ENCODE measurements around the gene TOGARAM2.

The TOGARAM2 gene

DNA sequence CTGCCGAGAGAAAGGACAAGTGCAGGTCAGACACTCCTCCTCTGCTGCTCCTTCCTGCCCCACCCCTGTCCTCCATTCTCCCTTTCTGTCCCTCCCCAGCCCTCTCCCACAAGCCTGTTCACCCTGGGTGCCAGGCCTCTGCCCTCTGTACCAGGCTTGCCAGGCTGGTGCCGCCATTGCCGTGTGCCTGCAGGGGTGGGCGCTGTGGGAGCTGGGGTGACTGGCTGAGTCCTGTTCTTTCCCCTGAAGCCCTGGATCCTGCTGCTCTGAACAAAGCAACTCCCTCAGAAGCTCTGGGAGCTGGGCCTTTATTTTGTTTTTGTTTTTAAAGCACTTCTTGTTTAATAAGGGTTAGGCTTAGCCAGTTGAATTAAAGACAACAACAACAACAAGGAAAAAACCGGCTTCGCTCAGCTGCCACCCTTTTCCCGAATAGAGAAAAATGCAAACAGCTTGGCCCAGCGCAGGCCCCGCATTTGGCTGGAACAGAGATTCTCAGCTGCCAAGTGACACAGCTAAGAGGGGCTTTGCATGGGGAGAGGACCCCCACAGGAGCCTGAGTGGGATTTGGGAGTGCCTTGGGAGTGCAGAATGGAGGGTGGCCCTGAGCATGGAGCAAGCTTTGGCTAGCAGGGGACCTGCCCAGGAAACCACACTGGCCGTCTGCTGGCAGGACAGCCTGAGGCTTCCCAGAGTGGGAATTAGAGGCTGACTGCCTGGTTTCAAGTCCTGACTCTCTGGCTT is 84.1 kb downstream of the TOGARAM2 start:
- no peaks in the 10 kb centered on the region for H3K79me2 ChIP-seq
- no peaks in the 10 kb centered on the region for H3K36me3 ChIP-seq (ENCODE audit: control insufficient read depth, insufficient read depth, low read length)
- H3K4me1 ChIP-seq, result no peaks in the 10 kb centered on the region
- H3K9ac ChIP-seq, result no peak overlapping the region
- no peak overlapping the region for H2AFZ ChIP-seq
- H3K9me3 ChIP-seq (ENCODE audit: control insufficient read depth, low read length), result no peaks in the 10 kb centered on the region
- TF ChIP-seq, protein P1, sequence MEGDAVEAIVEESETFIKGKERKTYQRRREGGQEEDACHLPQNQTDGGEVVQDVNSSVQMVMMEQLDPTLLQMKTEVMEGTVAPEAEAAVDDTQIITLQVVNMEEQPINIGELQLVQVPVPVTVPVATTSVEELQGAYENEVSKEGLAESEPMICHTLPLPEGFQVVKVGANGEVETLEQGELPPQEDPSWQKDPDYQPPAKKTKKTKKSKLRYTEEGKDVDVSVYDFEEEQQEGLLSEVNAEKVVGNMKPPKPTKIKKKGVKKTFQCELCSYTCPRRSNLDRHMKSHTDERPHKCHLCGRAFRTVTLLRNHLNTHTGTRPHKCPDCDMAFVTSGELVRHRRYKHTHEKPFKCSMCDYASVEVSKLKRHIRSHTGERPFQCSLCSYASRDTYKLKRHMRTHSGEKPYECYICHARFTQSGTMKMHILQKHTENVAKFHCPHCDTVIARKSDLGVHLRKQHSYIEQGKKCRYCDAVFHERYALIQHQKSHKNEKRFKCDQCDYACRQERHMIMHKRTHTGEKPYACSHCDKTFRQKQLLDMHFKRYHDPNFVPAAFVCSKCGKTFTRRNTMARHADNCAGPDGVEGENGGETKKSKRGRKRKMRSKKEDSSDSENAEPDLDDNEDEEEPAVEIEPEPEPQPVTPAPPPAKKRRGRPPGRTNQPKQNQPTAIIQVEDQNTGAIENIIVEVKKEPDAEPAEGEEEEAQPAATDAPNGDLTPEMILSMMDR (IDR thresholded peaks at IDR 0.05), result no peak
- no peak overlapping the region for H3K4me2 ChIP-seq (ENCODE audit: low read length)
- H3K27ac ChIP-seq, result no peak overlapping the region
- H3K27me3 ChIP-seq (ENCODE audit: control insufficient read depth, insufficient read depth, low read length), result no peaks in the 10 kb centered on the region
- no peak overlapping the region for H3K4me3 ChIP-seq (ENCODE audit: low read depth, low read length)

DNA sequence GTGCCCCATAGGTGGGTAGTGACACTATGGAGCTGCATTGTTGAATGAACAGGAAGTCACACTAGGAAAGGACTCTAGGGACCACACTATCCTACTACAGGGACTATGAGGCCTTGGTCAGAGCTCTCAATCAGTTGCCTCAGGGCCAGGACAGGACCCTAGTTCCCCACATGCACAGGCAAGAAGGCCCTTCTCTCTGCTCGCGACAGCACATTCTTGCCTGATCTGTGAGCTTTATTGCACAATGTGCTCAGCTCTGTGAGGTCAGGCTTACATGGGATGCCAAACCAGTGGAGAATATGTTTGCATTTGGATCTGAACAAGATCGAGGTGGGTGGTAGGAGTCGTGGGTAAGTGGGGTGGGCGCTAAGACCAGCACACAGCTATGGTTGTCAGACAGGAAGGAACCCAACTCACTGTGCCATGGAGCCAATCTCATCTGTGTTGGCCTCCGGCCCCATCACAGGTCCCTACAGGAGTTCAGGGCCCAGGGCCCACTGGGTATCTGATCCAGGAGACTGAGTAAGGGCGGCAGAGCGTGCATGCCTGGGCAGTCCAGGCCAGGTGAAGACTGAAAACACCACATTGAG is 85.3 kb downstream of the TOGARAM2 start:
- H3K27ac ChIP-seq, result no peak overlapping the region
- H3K27me3 ChIP-seq (ENCODE audit: control insufficient read depth, insufficient read depth, low read length), result no peaks in the 10 kb centered on the region
- H3K9ac ChIP-seq, result no peak overlapping the region
- TF ChIP-seq, protein P1 (IDR thresholded peaks at IDR 0.05), result no peak
- no peaks in the 10 kb centered on the region for H3K36me3 ChIP-seq (ENCODE audit: control insufficient read depth, insufficient read depth, low read length)
- no peak overlapping the region for H3K4me2 ChIP-seq (ENCODE audit: low read length)
- H3K9me3 ChIP-seq (ENCODE audit: control insufficient read depth, low read length), result no peaks in the 10 kb centered on the region
- H2AFZ ChIP-seq, result no peak overlapping the region
- no peaks in the 10 kb centered on the region for H3K79me2 ChIP-seq
- H3K4me1 ChIP-seq, result no peaks in the 10 kb centered on the region
- no peak overlapping the region for H3K4me3 ChIP-seq (ENCODE audit: low read depth, low read length)

DNA sequence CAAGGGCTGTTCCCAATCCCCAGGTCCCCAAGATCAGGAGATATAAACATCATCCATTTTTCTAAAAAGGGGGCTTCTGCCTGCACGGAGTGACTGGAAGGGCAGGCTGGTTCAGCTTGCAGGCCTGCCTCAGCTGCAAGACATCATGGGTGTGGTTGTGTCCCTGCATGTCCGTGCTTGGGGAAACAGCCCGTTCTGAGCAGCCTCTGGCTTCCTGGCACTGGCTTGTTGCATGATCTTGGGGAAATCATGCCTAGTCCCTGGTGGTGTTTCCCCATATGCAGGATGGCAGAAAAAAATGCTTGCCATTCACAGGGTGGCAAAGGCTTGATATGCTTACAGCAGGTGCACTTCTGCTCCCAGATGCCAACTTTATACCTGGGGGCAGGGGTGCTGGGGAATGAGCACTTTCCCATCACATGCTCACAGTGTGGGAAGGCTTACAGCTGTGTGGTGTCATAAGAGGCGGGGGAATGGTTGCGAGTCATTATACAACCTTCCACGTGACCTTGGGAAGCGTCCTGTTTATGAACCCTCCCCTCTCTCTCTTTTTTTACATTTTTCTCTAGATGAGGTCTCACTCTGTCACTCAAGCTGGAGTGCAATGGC is 86.0 kb downstream of the TOGARAM2 start:
- no peak overlapping the region for H3K27ac ChIP-seq
- TF ChIP-seq, protein P1 (IDR thresholded peaks at IDR 0.05), result no peak
- H2AFZ ChIP-seq, result no peak overlapping the region
- H3K27me3 ChIP-seq (ENCODE audit: control insufficient read depth, insufficient read depth, low read length), result no peaks in the 10 kb centered on the region
- no peak overlapping the region for H3K9ac ChIP-seq
- no peak overlapping the region for H3K4me3 ChIP-seq (ENCODE audit: low read depth, low read length)
- no peaks in the 10 kb centered on the region for H3K9me3 ChIP-seq (ENCODE audit: control insufficient read depth, low read length)
- no peak overlapping the region for H3K4me2 ChIP-seq (ENCODE audit: low read length)
- H3K4me1 ChIP-seq, result no peaks in the 10 kb centered on the region
- no peaks in the 10 kb centered on the region for H3K79me2 ChIP-seq
- H3K36me3 ChIP-seq (ENCODE audit: control insufficient read depth, insufficient read depth, low read length), result no peaks in the 10 kb centered on the region

DNA sequence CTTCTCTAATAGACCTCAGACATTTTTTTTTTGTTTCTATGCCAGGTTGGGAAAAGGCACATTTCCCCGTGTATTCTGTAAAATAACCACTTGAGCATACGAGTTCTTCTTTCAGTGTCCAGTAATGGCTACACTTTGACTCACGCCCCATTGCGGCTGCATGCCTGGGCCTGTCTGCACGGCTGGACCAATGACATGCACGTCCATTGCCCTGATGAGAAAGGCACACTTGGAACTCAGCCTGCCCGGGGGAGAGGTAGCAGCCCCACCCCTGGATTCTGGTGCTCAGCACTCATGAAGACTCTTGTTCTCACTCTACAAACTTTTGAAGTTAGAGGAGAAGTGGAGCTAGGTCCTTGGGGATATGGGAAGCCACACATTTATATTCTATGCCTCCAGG is 87.4 kb downstream of the TOGARAM2 start:
- no peak overlapping the region for H3K4me2 ChIP-seq (ENCODE audit: low read length)
- no peak overlapping the region for H3K9ac ChIP-seq
- H2AFZ ChIP-seq, result no peak overlapping the region
- H3K27ac ChIP-seq, result no peak overlapping the region
- no peaks in the 10 kb centered on the region for H3K9me3 ChIP-seq (ENCODE audit: control insufficient read depth, low read length)
- TF ChIP-seq, protein P1 (IDR thresholded peaks at IDR 0.05), result no peak
- no peaks in the 10 kb centered on the region for H3K27me3 ChIP-seq (ENCODE audit: control insufficient read depth, insufficient read depth, low read length)
- no peaks in the 10 kb centered on the region for H3K79me2 ChIP-seq
- H3K36me3 ChIP-seq (ENCODE audit: control insufficient read depth, insufficient read depth, low read length), result no peaks in the 10 kb centered on the region
- H3K4me1 ChIP-seq, result no peaks in the 10 kb centered on the region
- no peak overlapping the region for H3K4me3 ChIP-seq (ENCODE audit: low read depth, low read length)
